Pancreas (tissue), 10 donors: ENCODE measurements around the gene ZNF787. TPM values are rescaled to one million over a fixed set of nuclear protein-coding genes. Genes with fewer than 3 reads are reported as not detected.

Source experiments
- ATAC-seq, 4 donors: fragments of 200-7000 bp; cut with Tn5 transposase; one replicate each; pipeline versions ENCODE4 v1.8.0 to v1.9.1; 2020; ENCODE audit warnings: mild to moderate bottlenecking in 4 of 4, moderate library complexity in 4 of 4
- DNase-seq, 6 donors: peaks; one replicate each; pipeline ENCODE4 v3.0.0-alpha.2; 2020
- FAIRE-seq: peaks from 2 replicates; lab custom pipeline; 2012; peaks lifted over from hg19 to GRCh38; lab: Jason Lieb, UNC
- H3K27ac ChIP-seq, 4 donors: fragments of 200-600 bp; sonication (generic); 1 replicate in 3 of 4; 2 replicates in 1 of 4; pipeline versions ENCODE4 v1.5.0 to v1.8.0; 2020
- H3K27me3 ChIP-seq, 4 donors: fragments of 200-600 bp; one replicate each; pipeline ENCODE4 v1.8.0; 2021
- H3K36me3 ChIP-seq, 3 donors: fragments of 200-600 bp; sonication (generic) in 1 of 3; one replicate each; pipeline versions ENCODE4 v1.5.0 to v1.8.0; 2020 to 2021
- H3K4me1 ChIP-seq, 3 donors: fragments of 200-600 bp; one replicate each; pipeline ENCODE4 v1.8.0; 2021
- H3K4me3 ChIP-seq, 4 donors: fragments of 200-600 bp; sonication (generic) in 2 of 4; one replicate each; pipeline versions ENCODE4 v1.5.0 to v1.8.0; 2020 to 2021
- H3K9me3 ChIP-seq, 4 donors: fragments of 200-600 bp; one replicate each; pipeline ENCODE4 v1.8.0; 2021
- WGBS, 2 donors: extraction: QIAGEN DNeasy Blood & Tissue Kit; methylation state at CpG; one replicate each; pipeline ENCODE4 v1.1.7; 2013; 5-methylcytosine and 5-hydroxymethylcytosine counted together
- intact Hi-C, 3 donors: fragments of 100-400 bp; cut with DNase I; formaldehyde crosslinking; loops; one replicate each; pipeline versions ENCODE4 v1.11.1 to v1.14.2; 2022
- polyA plus RNA-seq, 2 donors: library from polyadenylated mRNA; stranded (reverse); fragments of 200-250 nt; gene quantifications; one replicate each; pipeline ENCODE4 v1.2.3, GENCODE V29; 2013
- total RNA-seq, 6 donors: library from RNA; stranded (reverse); fragmentation: NEBNext Ultra II Directional in 4 of 6; extraction: Animal tissue kit (Norgen Biotek cat#: 25700) in 4 of 6; gene quantifications; one replicate each; pipeline versions ENCODE4 v1.2.1 to v1.2.4, GENCODE V29; 2021 to 2023
- TF ChIP-seq, protein P1 (sequence below), 4 donors: fragments of 200-600 bp; sonication (generic) in 3 of 4; IDR thresholded peaks; one replicate each; pipeline versions ENCODE4 v1.5.0 to v1.8.0; 2021; ENCODE audit warnings: antibody characterized with exemption in 4 of 4
- donor health status: healthy with polysubstance abuse.
- donor health status: DM: no; HTN: no; CAD: no; lungs with moderate emphysema.
- donor health status: DM: no; HTN: no; CAD: no.
- donor health status: control.
- donor health status: control.
- donor health status: Bipolar disorder and iron deficiency.
- donor health status: DM: yes; HTN: yes; CAD: no.
- donor health status: DM: no; HTN: no; CAD: no.
- donor health status: DM: no; HTN: no; CAD: no.
- donor health status: DM: yes; HTN: yes; CAD: no.

Gene ZNF787
- total and polyA plus RNA-seq, 8 donors: 13.6 to 41.9 (median 25.6) TPM

DNA sequence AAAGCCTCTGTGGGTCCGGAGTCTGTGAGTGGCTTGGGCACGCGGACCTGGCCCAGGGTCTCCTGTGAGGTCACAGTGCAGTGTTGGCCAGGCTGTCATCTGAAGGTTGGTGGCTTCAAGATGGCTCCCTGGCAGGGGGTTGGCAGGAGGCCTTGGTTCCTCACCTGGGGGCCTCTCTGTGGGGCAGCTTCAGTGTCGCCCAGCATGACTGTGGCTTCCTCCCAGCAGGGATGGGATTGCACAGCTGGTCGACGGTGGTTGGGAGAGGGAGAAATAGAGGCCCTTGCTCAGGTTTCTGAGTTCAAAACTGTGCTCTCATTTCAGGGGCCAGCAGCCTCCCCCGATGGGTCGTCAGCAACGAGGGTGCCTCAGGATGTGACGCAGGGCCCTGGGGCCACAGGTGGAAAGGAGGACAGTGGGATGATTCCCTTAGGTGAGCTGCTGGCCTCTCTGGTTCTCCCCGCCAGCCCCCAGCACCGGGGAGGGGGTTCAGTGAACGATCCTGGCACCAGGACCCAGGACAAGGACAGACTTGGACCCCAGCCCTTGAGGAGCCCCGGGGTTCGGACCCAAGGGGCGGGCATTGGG is 37.2 kb upstream of the ZNF787 start:
- TF ChIP-seq, protein P1, sequence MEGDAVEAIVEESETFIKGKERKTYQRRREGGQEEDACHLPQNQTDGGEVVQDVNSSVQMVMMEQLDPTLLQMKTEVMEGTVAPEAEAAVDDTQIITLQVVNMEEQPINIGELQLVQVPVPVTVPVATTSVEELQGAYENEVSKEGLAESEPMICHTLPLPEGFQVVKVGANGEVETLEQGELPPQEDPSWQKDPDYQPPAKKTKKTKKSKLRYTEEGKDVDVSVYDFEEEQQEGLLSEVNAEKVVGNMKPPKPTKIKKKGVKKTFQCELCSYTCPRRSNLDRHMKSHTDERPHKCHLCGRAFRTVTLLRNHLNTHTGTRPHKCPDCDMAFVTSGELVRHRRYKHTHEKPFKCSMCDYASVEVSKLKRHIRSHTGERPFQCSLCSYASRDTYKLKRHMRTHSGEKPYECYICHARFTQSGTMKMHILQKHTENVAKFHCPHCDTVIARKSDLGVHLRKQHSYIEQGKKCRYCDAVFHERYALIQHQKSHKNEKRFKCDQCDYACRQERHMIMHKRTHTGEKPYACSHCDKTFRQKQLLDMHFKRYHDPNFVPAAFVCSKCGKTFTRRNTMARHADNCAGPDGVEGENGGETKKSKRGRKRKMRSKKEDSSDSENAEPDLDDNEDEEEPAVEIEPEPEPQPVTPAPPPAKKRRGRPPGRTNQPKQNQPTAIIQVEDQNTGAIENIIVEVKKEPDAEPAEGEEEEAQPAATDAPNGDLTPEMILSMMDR (IDR thresholded peaks at IDR 0.05): no peak
- FAIRE-seq: no peak
- 97% methylated on average over 13 to 16 of the region's 16 CpGs for WGBS, 2 donors
- no peak overlapping the region for H3K4me3 ChIP-seq
- no peak overlapping the region for H3K27ac ChIP-seq
- DNase-seq: no peak
- intact Hi-C loops: loop anchor here in 1 of 3 donors (10.0 kb wide), 1 partner anchor 53 kb away; no protein-coding TSS in a partner anchor
- no peaks in the 10 kb centered on the region for H3K27me3 ChIP-seq
- H3K36me3 ChIP-seq: peaks cover 0 to 37% (median 3%) of the 10 kb centered on the region in 3 donors
- no peak for ATAC-seq
- no peaks in the 10 kb centered on the region for H3K9me3 ChIP-seq
- H3K4me1 ChIP-seq: peaks cover 4 to 12% (median 7%) of the 10 kb centered on the region in 3 donors

- Histone ChIP-seq H3K27ac (peak overlapping the region in 2 of 4 donors; percentile 3 to 31), H3K36me3 (peaks cover 0 to 37% (median 3%) of the 10 kb centered on the region in 3 donors), H3K27me3 (no peaks in the 10 kb centered on the region), H3K9me3 (no peaks in the 10 kb centered on the region), H3K4me1 (peaks cover 16 to 26% (median 17%) of the 10 kb centered on the region in 3 donors), H3K4me3 (no peak overlapping the region)
- no peak for FAIRE-seq
- peak in 2 of 4 donors; percentile 25 to 58 for ATAC-seq
- intact Hi-C loops: loop anchor here in 1 of 3 donors (10.0 kb wide), 1 partner anchor 52 kb away; no protein-coding TSS in a partner anchor
- TF ChIP-seq, protein P1 (IDR thresholded peaks at IDR 0.05): no peak
- 49 to 57% methylated on average over 11 of the region's 11 CpGs for WGBS, 2 donors
- DNase-seq: peak in 1 of 6 donors; percentile 79
Measured at GRCh38 chr19:56156768-56157167, 35.7 kb upstream of the ZNF787 start.

GRCh38 chr19:56155124-56155687 is 34.1 kb upstream of the ZNF787 start:
- Histone ChIP-seq H3K36me3 (peaks cover 0 to 27% (median 3%) of the 10 kb centered on the region in 3 donors), H3K9me3 (no peaks in the 10 kb centered on the region), H3K27me3 (no peaks in the 10 kb centered on the region), H3K27ac (no peak overlapping the region), H3K4me3 (no peak overlapping the region), H3K4me1 (peaks cover 18 to 26% (median 18%) of the 10 kb centered on the region in 3 donors)
- TF ChIP-seq, protein P1 (IDR thresholded peaks at IDR 0.05): peak in 2 of 4 donors; percentile 13 to 22
- FAIRE-seq (no peak), DNase-seq (peak in 3 of 6 donors; percentile 51 to 76 (median 67)), ATAC-seq (peak; percentile 55 to 66 (median 61))
- intact Hi-C loops: loop anchor here in 1 of 3 donors (10.0 kb wide), 1 partner anchor 50 kb away; no protein-coding TSS in a partner anchor
- 46 to 52% methylated on average over 16 to 17 of the region's 17 CpGs for WGBS, 2 donors

- 25% methylated on average over 6 of the region's 6 CpGs for WGBS, 2 donors
- ATAC-seq: peak; percentile 51 to 69 (median 58)
- H3K9me3 ChIP-seq: no peaks in the 10 kb centered on the region
- no peak overlapping the region for H3K4me3 ChIP-seq
- DNase-seq: peak in 1 of 6 donors; percentile 62
- no peak for FAIRE-seq
- H3K27me3 ChIP-seq: no peaks in the 10 kb centered on the region
- intact Hi-C loops: loop anchor here in 2 of 3 donors (5.0 to 10.0 kb wide), 2 partner anchors 46 to 49 kb away; no protein-coding TSS in a partner anchor
- H3K4me1 ChIP-seq: peaks cover 18 to 26% (median 18%) of the 10 kb centered on the region in 3 donors
- peak overlapping the region in 3 of 4 donors; percentile 18 to 73 (median 70) for H3K27ac ChIP-seq
- peaks cover 0 to 16% (median 0%) of the 10 kb centered on the region in 3 donors for H3K36me3 ChIP-seq
- TF ChIP-seq, protein P1 (IDR thresholded peaks at IDR 0.05): no peak
Measured at GRCh38 chr19:56153507-56153906, 32.4 kb upstream of the ZNF787 start.
